ENCODE results near the gene PJA1. TPM values are rescaled to one million over a fixed set of nuclear protein-coding genes. Genes with fewer than 3 reads are reported as not detected.

The PJA1 gene, protein sequence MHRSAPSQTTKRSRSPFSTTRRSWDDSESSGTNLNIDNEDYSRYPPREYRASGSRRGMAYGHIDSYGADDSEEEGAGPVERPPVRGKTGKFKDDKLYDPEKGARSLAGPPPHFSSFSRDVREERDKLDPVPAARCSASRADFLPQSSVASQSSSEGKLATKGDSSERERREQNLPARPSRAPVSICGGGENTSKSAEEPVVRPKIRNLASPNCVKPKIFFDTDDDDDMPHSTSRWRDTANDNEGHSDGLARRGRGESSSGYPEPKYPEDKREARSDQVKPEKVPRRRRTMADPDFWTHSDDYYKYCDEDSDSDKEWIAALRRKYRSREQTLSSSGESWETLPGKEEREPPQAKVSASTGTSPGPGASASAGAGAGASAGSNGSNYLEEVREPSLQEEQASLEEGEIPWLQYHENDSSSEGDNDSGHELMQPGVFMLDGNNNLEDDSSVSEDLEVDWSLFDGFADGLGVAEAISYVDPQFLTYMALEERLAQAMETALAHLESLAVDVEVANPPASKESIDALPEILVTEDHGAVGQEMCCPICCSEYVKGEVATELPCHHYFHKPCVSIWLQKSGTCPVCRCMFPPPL
- 10 to 100 TPM in 2 of 4 donors, 1 to 10 TPM in 2; 3.6 to 30.5 (median 9.8) TPM for polyA plus RNA-seq
- long read RNA-seq, donor 1, transcript PJA1-203 (1 exons, 2,692 nt) = major isoform, 22 of 47 reads
- long read RNA-seq, donor 1, transcript PJA1-202 (2 exons, 2,672 nt) = minor isoform, 19 of 47 reads
- long read RNA-seq, donor 1, partial matches to known transcripts = 0 of 47 reads
- long read RNA-seq, donor 1, other reads (novel, unspliced or antisense) = 0 of 47 reads
- long read RNA-seq, donor 2, transcript PJA1-203 (1 exons, 2,692 nt) = major isoform, 6 of 9 reads
- long read RNA-seq, donor 2, partial matches to known transcripts = 0 of 9 reads
- long read RNA-seq, donor 2, other reads (novel, unspliced or antisense) = 0 of 9 reads
- long read RNA-seq, donor 3, transcript PJA1-202 (2 exons, 2,672 nt) = minor isoform, 7 of 30 reads
- long read RNA-seq, donor 3, transcript PJA1-203 (1 exons, 2,692 nt) = major isoform, 18 of 30 reads
- long read RNA-seq, donor 3, transcript PJA1-206 (2 exons, 887 nt) = minor isoform, 5 of 30 reads
- long read RNA-seq, donor 3, partial matches to known transcripts = 0 of 30 reads
- long read RNA-seq, donor 3, other reads (novel, unspliced or antisense) = 0 of 30 reads
- long read RNA-seq, donor 4 = 0 reads
- long read RNA-seq, donor 5, transcript PJA1-203 (1 exons, 2,692 nt) = major isoform, 13 of 18 reads
- long read RNA-seq, donor 5, partial matches to known transcripts = 0 of 18 reads
- long read RNA-seq, donor 5, other reads (novel, unspliced or antisense) = 0 of 18 reads
- long read RNA-seq, donor 6, transcript PJA1-203 (1 exons, 2,692 nt) = major isoform, 13 of 22 reads
- long read RNA-seq, donor 6, transcript PJA1-202 (2 exons, 2,672 nt) = minor isoform, 8 of 22 reads
- long read RNA-seq, donor 6, partial matches to known transcripts = 0 of 22 reads
- long read RNA-seq, donor 6, other reads (novel, unspliced or antisense) = 0 of 22 reads
- long read RNA-seq, donor 7, transcript PJA1-202 (2 exons, 2,672 nt) = minor isoform, 17 of 50 reads
- long read RNA-seq, donor 7, transcript PJA1-203 (1 exons, 2,692 nt) = major isoform, 28 of 50 reads
- long read RNA-seq, donor 7, partial matches to known transcripts = 0 of 50 reads
- long read RNA-seq, donor 7, other reads (novel, unspliced or antisense) = 0 of 50 reads
- long read RNA-seq, donor 8, transcript PJA1-203 (1 exons, 2,692 nt) = major isoform, 5 of 6 reads
- long read RNA-seq, donor 8, partial matches to known transcripts = 0 of 6 reads
- long read RNA-seq, donor 8, other reads (novel, unspliced or antisense) = 0 of 6 reads
- long read RNA-seq, donor 9, partial matches to known transcripts = 0 of 4 reads
- long read RNA-seq, donor 9, other reads (novel, unspliced or antisense) = 0 of 4 reads
- long read RNA-seq, donor 10, transcript PJA1-202 (2 exons, 2,672 nt) = minor isoform, 14 of 36 reads
- long read RNA-seq, donor 10, transcript PJA1-203 (1 exons, 2,692 nt) = major isoform, 17 of 36 reads
- long read RNA-seq, donor 10, partial matches to known transcripts = 0 of 36 reads
- long read RNA-seq, donor 10, other reads (novel, unspliced or antisense) = 0 of 36 reads

DNA sequence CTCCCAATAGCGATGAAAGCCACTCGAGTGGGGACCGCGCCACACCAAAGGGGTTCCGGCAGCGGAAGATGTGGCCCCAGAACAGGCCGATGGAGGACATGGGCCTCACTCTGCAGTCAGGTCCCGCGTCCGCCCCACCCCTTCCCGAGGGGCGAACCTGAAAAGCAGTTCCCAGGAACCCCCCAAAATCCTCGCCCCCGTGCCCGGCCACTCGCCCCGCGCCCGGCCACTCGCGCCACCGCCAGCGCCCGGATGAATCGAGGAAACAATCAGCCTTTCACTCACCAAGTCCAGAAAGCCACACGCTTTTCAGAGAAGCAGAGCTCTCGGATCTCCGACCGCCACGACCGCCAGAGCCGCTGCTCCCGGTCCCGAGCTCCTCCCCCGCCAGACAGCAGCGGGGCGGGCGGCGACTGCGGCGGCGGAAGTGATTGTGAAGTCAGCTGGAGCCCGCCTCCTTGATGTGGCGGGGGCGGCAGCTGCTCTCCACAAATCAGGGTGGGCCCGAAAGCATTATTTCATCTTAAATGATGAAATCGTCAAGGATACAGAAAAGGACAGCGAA is at the start of gene PJA1:
TSS of gene PJA1 (minus strand) at position 367 of the 565 bp plus-strand sequence. CDS start 2,380 bp downstream, outside the sequence.
- DNase-seq (peak; percentile 47 to 73), FAIRE-seq (no peak)
- WGBS, 3 donors = 1 to 27% (median 9%) methylated on average over 38 to 48 of the region's 48 CpGs
- Histone ChIP-seq H3K27me3 (ENCODE audit: control insufficient read depth in 3 of 3, insufficient read depth in 3 of 3, low read length in 3 of 3) (no peaks in the 10 kb centered on the region), H3K9me3 (ENCODE audit: control insufficient read depth in 2 of 2, insufficient read depth in 1 of 2, low read depth in 1 of 2, low read length in 1 of 2) (no peaks in the 10 kb centered on the region), H3K4me3 (ENCODE audit: low read depth in 1 of 3, low read length in 3 of 3) (peak within 1 kb of the TSS; percentile 46 to 61 (median 60)), H3K4me1 (ENCODE audit: control insufficient read depth in 3 of 3, insufficient read depth in 2 of 3, low read depth in 1 of 3, low read length in 2 of 3) (no peaks in the 10 kb centered on the region), H3K36me3 (ENCODE audit: control insufficient read depth in 3 of 3, insufficient read depth in 2 of 3, low read depth in 1 of 3, low read length in 3 of 3) (peaks cover 0 to 19% (median 0%) of the 10 kb centered on the region in 3 donors), H3K27ac (ENCODE audit: low read depth in 1 of 3, low read length in 2 of 3) (peak within 1 kb of the TSS in 2 of 3 donors; percentile 77 to 79)

DNA sequence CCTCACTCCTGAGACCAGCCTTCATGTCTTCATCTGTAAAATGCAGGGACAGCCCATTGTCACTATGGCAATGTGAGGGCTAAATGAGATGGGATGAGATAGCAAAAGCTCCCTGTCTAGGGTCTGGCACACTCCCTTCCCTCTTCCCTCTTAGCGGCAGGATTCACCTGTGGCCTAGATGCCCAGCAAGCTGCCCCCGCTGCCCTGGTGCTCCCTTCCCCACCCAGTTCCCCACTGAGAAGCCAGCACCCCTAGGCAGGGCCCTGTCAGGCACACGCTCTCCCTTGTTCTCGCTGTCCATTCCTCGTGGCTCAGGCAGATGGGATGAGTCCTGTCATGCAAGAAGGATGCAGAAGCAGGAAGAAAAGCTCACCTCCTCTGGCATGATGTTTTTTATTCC is 49.2 kb upstream of the PJA1 start:
- DNase-seq (no peak), FAIRE-seq (no peak)
- H3K9me3 ChIP-seq (ENCODE audit: control insufficient read depth in 2 of 2, insufficient read depth in 1 of 2, low read depth in 1 of 2, low read length in 1 of 2) = no peaks in the 10 kb centered on the region
- H3K4me1 ChIP-seq (ENCODE audit: control insufficient read depth in 3 of 3, insufficient read depth in 2 of 3, low read depth in 1 of 3, low read length in 2 of 3) = no peaks in the 10 kb centered on the region
- no peaks in the 10 kb centered on the region for H3K36me3 ChIP-seq (ENCODE audit: control insufficient read depth in 3 of 3, insufficient read depth in 2 of 3, low read depth in 1 of 3, low read length in 3 of 3)
- H3K27me3 ChIP-seq (ENCODE audit: control insufficient read depth in 3 of 3, insufficient read depth in 3 of 3, low read length in 3 of 3) = no peaks in the 10 kb centered on the region
- WGBS, 3 donors = 80 to 91% (median 89%) methylated on average over 3 to 5 of the region's 5 CpGs
- H3K4me3 ChIP-seq (ENCODE audit: low read depth in 1 of 3, low read length in 3 of 3) = no peak overlapping the region
- no peak overlapping the region for H3K27ac ChIP-seq (ENCODE audit: low read depth in 1 of 3, low read length in 2 of 3)

DNA sequence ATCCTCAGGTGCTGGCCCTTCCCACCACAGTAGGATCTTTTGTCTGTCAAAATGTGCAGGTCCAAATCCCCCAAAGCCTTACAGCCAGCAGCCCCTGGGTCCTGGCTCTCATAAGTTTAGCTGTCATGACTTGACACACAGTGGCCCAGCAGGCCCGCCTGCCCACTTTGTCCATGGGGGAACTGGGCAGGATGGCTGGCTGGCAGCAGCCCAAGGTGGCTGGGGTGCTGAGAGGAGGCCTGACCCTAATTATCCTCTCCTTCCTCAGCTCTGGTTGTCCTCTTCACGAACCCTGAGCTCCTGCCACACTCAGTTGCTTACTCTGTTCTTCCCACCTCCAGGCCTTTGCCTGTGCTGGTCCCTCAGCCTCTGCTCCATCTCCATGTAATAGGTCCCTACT is 46.4 kb upstream of the PJA1 start:
- DNase-seq = no peak
- 65 to 100% (median 81%) methylated on average over 2 of the region's 2 CpGs for WGBS, 3 donors

DNA sequence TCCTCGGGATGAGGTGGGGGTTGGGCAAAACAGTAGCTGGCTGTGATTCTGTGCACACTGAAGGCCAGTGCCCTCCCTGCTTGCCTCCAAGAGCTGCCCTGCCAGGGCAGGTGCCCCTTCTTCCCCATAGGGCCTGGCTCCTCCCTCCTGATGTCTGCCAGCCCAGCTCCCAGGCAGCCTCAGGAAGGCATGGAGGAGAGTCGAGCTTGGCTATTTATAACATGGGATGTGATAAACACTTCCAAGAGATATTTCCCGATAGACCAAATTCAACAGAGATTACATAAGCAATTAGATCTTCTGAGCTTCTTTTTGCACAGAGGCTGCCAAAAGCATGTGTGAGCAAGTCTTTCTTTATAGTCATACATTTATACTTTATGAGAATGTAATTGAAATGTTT is 45.3 kb upstream of the PJA1 start:
- 25 to 42% (median 29%) methylated on average over 3 of the region's 3 CpGs for WGBS, 3 donors

More for the DNA sequence above, 46.4 kb upstream of the PJA1 start:
- Histone ChIP-seq H3K4me3 (ENCODE audit: low read depth in 1 of 3, low read length in 3 of 3) (no peak overlapping the region), H3K27me3 (ENCODE audit: control insufficient read depth in 3 of 3, insufficient read depth in 3 of 3, low read length in 3 of 3) (no peaks in the 10 kb centered on the region), H3K27ac (ENCODE audit: low read depth in 1 of 3, low read length in 2 of 3) (no peak overlapping the region), H3K36me3 (ENCODE audit: control insufficient read depth in 3 of 3, insufficient read depth in 2 of 3, low read depth in 1 of 3, low read length in 3 of 3) (no peaks in the 10 kb centered on the region), H3K4me1 (ENCODE audit: control insufficient read depth in 3 of 3, insufficient read depth in 2 of 3, low read depth in 1 of 3, low read length in 2 of 3) (no peaks in the 10 kb centered on the region), H3K9me3 (ENCODE audit: control insufficient read depth in 2 of 2, insufficient read depth in 1 of 2, low read depth in 1 of 2, low read length in 1 of 2) (no peaks in the 10 kb centered on the region)
- no peak for FAIRE-seq

DNA sequence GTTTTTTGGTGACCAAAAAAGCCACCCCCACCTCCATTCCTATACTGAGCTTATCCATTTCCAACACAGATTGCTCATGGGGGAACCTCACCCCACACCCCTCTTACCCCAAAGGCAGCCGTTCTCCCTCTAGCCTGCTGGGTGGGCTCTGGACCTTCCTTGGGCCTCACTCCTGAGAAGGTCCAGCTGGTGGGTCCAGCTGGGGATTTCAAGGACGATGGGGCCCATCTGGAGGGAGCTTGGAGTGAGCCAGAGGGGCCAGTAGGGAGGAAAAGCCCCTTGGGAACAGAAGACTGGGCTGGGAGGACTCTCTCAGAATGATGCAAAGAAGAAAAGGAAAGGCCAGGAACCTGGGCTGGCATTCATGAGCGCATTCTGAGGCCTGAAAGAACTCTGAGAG is 42.0 kb upstream of the PJA1 start:
- Histone ChIP-seq H3K36me3 (ENCODE audit: control insufficient read depth in 3 of 3, insufficient read depth in 2 of 3, low read depth in 1 of 3, low read length in 3 of 3) (no peaks in the 10 kb centered on the region), H3K4me3 (ENCODE audit: low read depth in 1 of 3, low read length in 3 of 3) (no peak overlapping the region), H3K4me1 (ENCODE audit: control insufficient read depth in 3 of 3, insufficient read depth in 2 of 3, low read depth in 1 of 3, low read length in 2 of 3) (no peaks in the 10 kb centered on the region), H3K9me3 (ENCODE audit: control insufficient read depth in 2 of 2, insufficient read depth in 1 of 2, low read depth in 1 of 2, low read length in 1 of 2) (no peaks in the 10 kb centered on the region), H3K27me3 (ENCODE audit: control insufficient read depth in 3 of 3, insufficient read depth in 3 of 3, low read length in 3 of 3) (no peaks in the 10 kb centered on the region), H3K27ac (ENCODE audit: low read depth in 1 of 3, low read length in 2 of 3) (no peak overlapping the region)
- WGBS, 3 donors = 61 to 63% (median 62%) methylated on average over 3 of the region's 3 CpGs
- FAIRE-seq = no peak
- no peak for DNase-seq

More for the DNA sequence above, 45.3 kb upstream of the PJA1 start:
- no peak for DNase-seq
- Histone ChIP-seq H3K36me3 (ENCODE audit: control insufficient read depth in 3 of 3, insufficient read depth in 2 of 3, low read depth in 1 of 3, low read length in 3 of 3) (no peaks in the 10 kb centered on the region), H3K27me3 (ENCODE audit: control insufficient read depth in 3 of 3, insufficient read depth in 3 of 3, low read length in 3 of 3) (no peaks in the 10 kb centered on the region), H3K9me3 (ENCODE audit: control insufficient read depth in 2 of 2, insufficient read depth in 1 of 2, low read depth in 1 of 2, low read length in 1 of 2) (no peaks in the 10 kb centered on the region), H3K27ac (ENCODE audit: low read depth in 1 of 3, low read length in 2 of 3) (no peak overlapping the region), H3K4me1 (ENCODE audit: control insufficient read depth in 3 of 3, insufficient read depth in 2 of 3, low read depth in 1 of 3, low read length in 2 of 3) (no peaks in the 10 kb centered on the region), H3K4me3 (ENCODE audit: low read depth in 1 of 3, low read length in 3 of 3) (no peak overlapping the region)
- no peak for FAIRE-seq

DNA sequence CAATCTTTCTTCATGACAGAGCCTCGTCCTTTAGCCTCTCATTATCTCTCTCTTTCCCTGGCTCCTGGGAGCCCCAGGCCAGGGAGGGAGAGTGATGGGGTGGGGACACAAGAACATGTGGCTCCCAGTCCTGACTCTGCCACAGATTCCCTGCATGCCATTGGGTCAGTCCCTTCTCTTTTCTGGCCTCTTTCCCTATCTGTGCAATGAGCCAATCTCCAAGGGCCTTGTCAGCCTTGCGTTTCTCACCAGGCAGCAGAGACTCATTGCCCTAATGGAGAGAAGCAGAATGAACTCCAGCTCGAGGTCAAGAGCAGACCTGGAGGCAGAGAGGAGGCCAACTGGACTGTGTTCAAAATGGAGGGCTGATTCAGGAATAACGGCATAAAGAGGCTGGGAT is 38.4 kb upstream of the PJA1 start:
- H3K4me1 ChIP-seq (ENCODE audit: control insufficient read depth in 3 of 3, insufficient read depth in 2 of 3, low read depth in 1 of 3, low read length in 2 of 3) = no peaks in the 10 kb centered on the region
- H3K27ac ChIP-seq (ENCODE audit: low read depth in 1 of 3, low read length in 2 of 3) = no peak overlapping the region
- no peaks in the 10 kb centered on the region for H3K27me3 ChIP-seq (ENCODE audit: control insufficient read depth in 3 of 3, insufficient read depth in 3 of 3, low read length in 3 of 3)
- DNase-seq (no peak), FAIRE-seq (no peak)
- H3K4me3 ChIP-seq (ENCODE audit: low read depth in 1 of 3, low read length in 3 of 3) = no peak overlapping the region
- H3K9me3 ChIP-seq (ENCODE audit: control insufficient read depth in 2 of 2, insufficient read depth in 1 of 2, low read depth in 1 of 2, low read length in 1 of 2) = no peaks in the 10 kb centered on the region
- 63 to 70% (median 68%) methylated on average over 4 of the region's 4 CpGs for WGBS, 3 donors
- no peaks in the 10 kb centered on the region for H3K36me3 ChIP-seq (ENCODE audit: control insufficient read depth in 3 of 3, insufficient read depth in 2 of 3, low read depth in 1 of 3, low read length in 3 of 3)

DNA sequence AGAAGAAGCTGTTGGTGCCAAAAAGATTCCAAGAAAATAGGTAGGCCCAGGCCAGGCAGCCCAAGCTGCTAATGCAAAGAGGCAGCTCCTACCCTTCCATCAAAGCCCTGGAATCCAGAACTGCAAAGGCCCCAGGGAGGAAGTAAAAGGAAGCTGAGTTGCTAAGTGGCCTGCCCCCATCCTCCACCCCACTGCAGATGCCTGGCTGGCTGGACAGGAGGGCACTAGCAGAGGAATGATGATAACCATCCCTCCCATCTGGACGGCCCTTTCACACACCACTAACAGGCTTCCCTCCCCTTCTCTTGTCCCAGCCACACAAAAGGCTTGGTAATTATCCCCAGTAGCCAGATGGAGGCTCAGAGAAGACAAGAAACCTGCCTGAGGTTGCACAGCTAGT is 32.4 kb upstream of the PJA1 start:
- peaks cover 0 to 9% (median 0%) of the 10 kb centered on the region in 3 donors for H3K4me1 ChIP-seq (ENCODE audit: control insufficient read depth in 3 of 3, insufficient read depth in 2 of 3, low read depth in 1 of 3, low read length in 2 of 3)
- DNase-seq (no peak), FAIRE-seq (no peak)
- no peak overlapping the region for H3K27ac ChIP-seq (ENCODE audit: low read depth in 1 of 3, low read length in 2 of 3)
- H3K4me3 ChIP-seq (ENCODE audit: low read depth in 1 of 3, low read length in 3 of 3) = no peak overlapping the region
- no peaks in the 10 kb centered on the region for H3K36me3 ChIP-seq (ENCODE audit: control insufficient read depth in 3 of 3, insufficient read depth in 2 of 3, low read depth in 1 of 3, low read length in 3 of 3)
- WGBS, 3 donors = 31 to 86% (median 47%) methylated on average over 1 of the region's 1 CpG
- no peaks in the 10 kb centered on the region for H3K27me3 ChIP-seq (ENCODE audit: control insufficient read depth in 3 of 3, insufficient read depth in 3 of 3, low read length in 3 of 3)
- no peaks in the 10 kb centered on the region for H3K9me3 ChIP-seq (ENCODE audit: control insufficient read depth in 2 of 2, insufficient read depth in 1 of 2, low read depth in 1 of 2, low read length in 1 of 2)
